Gastroesophageal sphincter (tissue), 4 donors: ENCODE measurements around the gene KIF20B. TPM values are rescaled to one million over a fixed set of nuclear protein-coding genes. Genes with fewer than 3 reads are reported as not detected.
"Not testable (repeated sequence)": the region's sequence is repeated elsewhere in the genome, so short reads cannot be mapped to it uniquely, and the experiment has no call there.

Experiments used
- ATAC-seq: fragments of 150-250 bp; one replicate; pipeline ENCODE4 v1.9.1; 2016; ENCODE audit warnings: mild to moderate bottlenecking, moderate library complexity
- H3K27ac ChIP-seq, 4 donors: fragments of 200-600 bp; sonication (generic) in 3 of 4; 1 replicate in 3 of 4; 2 replicates in 1 of 4; pipeline ENCODE4 v1.5.1; 2016 to 2019
- H3K27me3 ChIP-seq: fragments of 200-600 bp; sonication (generic); one replicate; pipeline ENCODE4 v1.5.1; 2019
- H3K36me3 ChIP-seq, 2 donors: fragments of 200-600 bp; sonication (generic); one replicate each; pipeline ENCODE4 v1.5.1; 2019; ENCODE audit warnings: control low read depth in 1 of 2
- H3K4me1 ChIP-seq, 3 donors: fragments of 200-600 bp; sonication (generic); 1 replicate in 2 of 3; 2 replicates in 1 of 3; pipeline ENCODE4 v1.5.1; 2016 to 2019; ENCODE audit warnings: control low read depth in 2 of 3
- H3K4me3 ChIP-seq, 2 donors: fragments of 200-600 bp; sonication (generic); one replicate each; pipeline ENCODE4 v1.5.1; 2019; ENCODE audit warnings: mild to moderate bottlenecking in 1 of 2, moderate library complexity in 1 of 2
- H3K9me3 ChIP-seq, 3 donors: fragments of 200-600 bp; sonication (generic); one replicate each; pipeline ENCODE4 v1.5.1; 2017 to 2019; ENCODE audit warnings: control low read depth in 2 of 3
- EP300 ChIP-seq: sonication (generic); formaldehyde crosslinking; IDR thresholded peaks from one replicate; pipeline ENCODE4 v1.6.1; 2017; ENCODE audit warnings: antibody characterized with exemption, mild to moderate bottlenecking
- POLR2A ChIP-seq, 2 donors: fragments of 450-650 bp; IDR thresholded peaks; one replicate each; pipeline ENCODE4 v1.6.1; 2017; ENCODE audit warnings: antibody characterized with exemption in 2 of 2, mild to moderate bottlenecking in 2 of 2, moderate library complexity in 1 of 2
- POLR2AphosphoS5 ChIP-seq: sonication (generic); formaldehyde crosslinking; IDR thresholded peaks from one replicate; pipeline ENCODE4 v1.6.1; 2017; ENCODE audit warnings: antibody characterized with exemption
- WGBS, 2 donors: methylation state at CpG; one replicate each; pipeline ENCODE4 v1.1.5; 2018; ENCODE audit warnings: low coverage in 1 of 2; 5-methylcytosine and 5-hydroxymethylcytosine counted together
- total RNA-seq, 4 donors: library from RNA; depleted of rRNA; stranded (reverse); fragments of >200 nt; gene quantifications; one replicate each; pipeline ENCODE4 v1.1.0, GENCODE V29; 2016
- TF ChIP-seq, protein P1 (sequence below), 4 experiments: fragments of 200-600 bp in 2 of 4; fragments of 450-650 bp in 2 of 4; sonication (generic) in 1 of 4; IDR thresholded peaks; one replicate each; pipeline ENCODE4 v1.5.1; 2017 to 2019; ENCODE audit warnings: antibody characterized with exemption in 4 of 4, mild to moderate bottlenecking in 2 of 4, moderate library complexity in 2 of 4

Gene KIF20B
- total RNA-seq, 4 donors from 2014 or later, result 2.4 to 3.0 (median 2.9) TPM

DNA sequence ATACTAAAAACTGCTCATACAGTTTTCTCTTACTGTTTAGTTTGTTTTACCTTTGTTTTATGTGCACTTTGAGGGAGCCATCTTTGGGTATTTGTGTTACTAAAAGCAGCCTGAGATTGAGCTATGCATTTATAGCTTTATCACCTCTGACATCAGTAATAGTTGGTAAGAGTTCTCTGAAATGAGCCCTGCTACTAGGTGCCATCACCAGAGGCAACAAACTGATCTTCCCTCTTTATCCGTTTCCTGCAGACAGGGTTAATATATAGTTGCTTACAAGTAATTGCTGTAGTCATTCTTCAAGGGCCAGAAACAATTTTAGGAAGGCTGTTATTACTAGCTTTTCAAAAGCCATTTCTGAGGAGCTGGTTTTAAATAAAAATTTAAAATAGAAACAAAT lies 49.1 kb downstream of the KIF20B start:
- WGBS, 2 donors, result 71 to 86% methylated on average over 1 of the region's 1 CpG
- Histone ChIP-seq H3K27me3 (no peaks in the 10 kb centered on the region), H3K27ac (no peak overlapping the region), H3K4me1 (no peaks in the 10 kb centered on the region), H3K9me3 (no peaks in the 10 kb centered on the region), H3K4me3 (no peak overlapping the region), H3K36me3 (peaks cover 0 to 11% of the 10 kb centered on the region in 2 donors)
- TF ChIP-seq POLR2AphosphoS5, result no peak
- TF ChIP-seq POLR2A (IDR thresholded peaks at IDR 0.05), result no peak
- TF ChIP-seq EP300, result no peak
- TF ChIP-seq, protein P1, sequence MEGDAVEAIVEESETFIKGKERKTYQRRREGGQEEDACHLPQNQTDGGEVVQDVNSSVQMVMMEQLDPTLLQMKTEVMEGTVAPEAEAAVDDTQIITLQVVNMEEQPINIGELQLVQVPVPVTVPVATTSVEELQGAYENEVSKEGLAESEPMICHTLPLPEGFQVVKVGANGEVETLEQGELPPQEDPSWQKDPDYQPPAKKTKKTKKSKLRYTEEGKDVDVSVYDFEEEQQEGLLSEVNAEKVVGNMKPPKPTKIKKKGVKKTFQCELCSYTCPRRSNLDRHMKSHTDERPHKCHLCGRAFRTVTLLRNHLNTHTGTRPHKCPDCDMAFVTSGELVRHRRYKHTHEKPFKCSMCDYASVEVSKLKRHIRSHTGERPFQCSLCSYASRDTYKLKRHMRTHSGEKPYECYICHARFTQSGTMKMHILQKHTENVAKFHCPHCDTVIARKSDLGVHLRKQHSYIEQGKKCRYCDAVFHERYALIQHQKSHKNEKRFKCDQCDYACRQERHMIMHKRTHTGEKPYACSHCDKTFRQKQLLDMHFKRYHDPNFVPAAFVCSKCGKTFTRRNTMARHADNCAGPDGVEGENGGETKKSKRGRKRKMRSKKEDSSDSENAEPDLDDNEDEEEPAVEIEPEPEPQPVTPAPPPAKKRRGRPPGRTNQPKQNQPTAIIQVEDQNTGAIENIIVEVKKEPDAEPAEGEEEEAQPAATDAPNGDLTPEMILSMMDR (IDR thresholded peaks at IDR 0.05), result no peak
- ATAC-seq, result no peak

DNA sequence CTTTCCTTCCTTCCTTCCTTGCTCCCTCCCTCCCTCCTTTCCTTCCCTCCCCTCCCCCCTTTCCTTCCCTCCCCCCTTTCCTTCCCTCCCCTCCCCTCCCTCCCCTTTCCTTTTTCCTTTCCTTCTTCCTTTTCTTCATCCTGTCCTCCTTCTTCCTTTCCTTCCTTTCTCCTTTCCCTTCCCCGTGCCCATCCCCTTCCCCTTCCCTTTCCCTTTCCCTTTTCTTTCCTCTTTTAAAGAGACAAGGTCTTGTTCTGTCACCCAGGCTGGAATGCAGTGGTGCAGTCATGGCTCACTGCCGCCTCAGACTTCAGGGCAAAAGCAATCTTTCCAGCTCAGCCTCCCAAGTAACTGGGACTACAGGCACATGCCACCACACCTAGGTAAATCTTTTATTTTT lies 54.0 kb downstream of the KIF20B start:
- no peak for ATAC-seq
- WGBS, 2 donors, result 86% methylated on average over 1 of the region's 2 CpGs; no CpG with 5 or more reads in 1 of the 2 donors

GRCh38 chr10:89759531-89759930 lies 58.1 kb downstream of the KIF20B start:
- H3K27me3 ChIP-seq, result no peaks in the 10 kb centered on the region
- ATAC-seq, result no peak
- no peaks in the 10 kb centered on the region for H3K4me1 ChIP-seq
- TF ChIP-seq POLR2AphosphoS5 (no peak), EP300 (no peak), POLR2A (IDR thresholded peaks at IDR 0.05) (no peak)
- TF ChIP-seq, protein P1 (IDR thresholded peaks at IDR 0.05), result no peak
- no peak overlapping the region for H3K4me3 ChIP-seq
- 88 to 100% methylated on average over 1 of the region's 1 CpG for WGBS, 2 donors
- H3K9me3 ChIP-seq, result no peaks in the 10 kb centered on the region
- peaks cover 0 to 36% of the 10 kb centered on the region in 2 donors for H3K36me3 ChIP-seq
- H3K27ac ChIP-seq, result no peak overlapping the region

More for the DNA sequence above, 54.0 kb downstream of the KIF20B start:
- Histone ChIP-seq H3K4me1 (no peaks in the 10 kb centered on the region), H3K36me3 (peaks cover 0 to 3% of the 10 kb centered on the region in 2 donors), H3K27ac (no peak overlapping the region), H3K4me3 (no peak overlapping the region), H3K9me3 (no peaks in the 10 kb centered on the region), H3K27me3 (no peaks in the 10 kb centered on the region)
- TF ChIP-seq POLR2AphosphoS5 (no peak), EP300 (no peak), POLR2A (IDR thresholded peaks at IDR 0.05) (no peak)
- TF ChIP-seq, protein P1 (IDR thresholded peaks at IDR 0.05), result no peak

DNA sequence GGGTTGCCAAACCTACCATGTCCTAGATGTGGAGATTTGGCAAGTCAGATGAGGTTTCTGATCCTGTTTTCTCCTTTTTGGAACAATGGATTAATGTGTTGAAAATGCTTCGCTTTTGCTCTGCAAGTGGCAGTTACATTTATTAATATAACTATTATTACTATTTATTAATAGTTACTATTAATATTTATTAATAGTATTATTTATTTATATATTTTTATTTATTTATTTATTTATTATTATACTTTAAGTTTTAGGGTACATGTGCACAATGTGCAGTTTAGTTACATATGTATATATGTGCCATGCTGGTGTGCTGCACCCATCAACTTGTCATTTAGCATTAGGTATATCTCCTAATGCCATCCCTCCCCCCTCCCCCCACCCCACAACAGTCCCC lies 62.3 kb downstream of the KIF20B start:
- H3K9me3 ChIP-seq, H3K27me3 ChIP-seq, H3K4me3 ChIP-seq, H3K27ac ChIP-seq, H3K4me1 ChIP-seq, ATAC-seq: not testable (repeated sequence)
- peaks cover 0 to 40% of the 10 kb centered on the region in 2 donors for H3K36me3 ChIP-seq
- 92 to 100% methylated on average over 1 of the region's 1 CpG for WGBS, 2 donors

- 80 to 85% methylated on average over 2 to 5 of the region's 5 CpGs for WGBS, 2 donors
- H3K4me3 ChIP-seq, result no peak overlapping the region
- H3K27ac ChIP-seq, result no peak overlapping the region
- H3K27me3 ChIP-seq, result no peaks in the 10 kb centered on the region
- ATAC-seq, result no peak
- H3K4me1 ChIP-seq, result no peaks in the 10 kb centered on the region
- H3K36me3 ChIP-seq, result peaks cover 0 to 17% of the 10 kb centered on the region in 2 donors
- TF ChIP-seq POLR2AphosphoS5 (no peak), EP300 (no peak), POLR2A (IDR thresholded peaks at IDR 0.05) (no peak)
- TF ChIP-seq, protein P1 (IDR thresholded peaks at IDR 0.05), result no peak
- peaks cover 0 to 6% (median 0%) of the 10 kb centered on the region in 3 donors for H3K9me3 ChIP-seq
Measured at GRCh38 chr10:89771684-89772083, 70.3 kb downstream of the KIF20B start.
